ENCODE measurements around the gene EXOSC6. TPM values are rescaled to one million over a fixed set of nuclear protein-coding genes. Genes with fewer than 3 reads are reported as not detected.
"Not testable (repeated sequence)": the region's sequence is repeated elsewhere in the genome, so short reads cannot be mapped to it uniquely, and the experiment has no call there.

EXOSC6 gene
- total RNA-seq, 1 experiment from 2014 or later = 22.6 TPM

- not testable (repeated sequence) for DNase-seq; H3K4me1 ChIP-seq; H3K27me3 ChIP-seq; H3K27ac ChIP-seq; H3K4me3 ChIP-seq; H3K9me3 ChIP-seq (replicated peaks)
- H3K36me3 ChIP-seq = peaks cover 29% of the 10 kb centered on the region
These were observed 16.2 kb upstream of the EXOSC6 start for GRCh38 chr16:70267922-70268321.

- peaks cover 29% of the 10 kb centered on the region for H3K36me3 ChIP-seq
- H3K4me1 ChIP-seq = no peaks in the 10 kb centered on the region
- H3K27me3 ChIP-seq = no peaks in the 10 kb centered on the region
- H3K4me3 ChIP-seq = no peak overlapping the region
- no peaks in the 10 kb centered on the region for H3K9me3 ChIP-seq (replicated peaks)
- H3K27ac ChIP-seq = no peak overlapping the region
- DNase-seq = peak; percentile 27 to 68
These were observed 15.8 kb upstream of the EXOSC6 start for GRCh38 chr16:70267516-70267915.

GRCh38 chr16:70259903-70260302, 8.2 kb upstream of the EXOSC6 start:
- DNase-seq; H3K27me3 ChIP-seq; H3K4me3 ChIP-seq; H3K27ac ChIP-seq; H3K9me3 ChIP-seq (replicated peaks); H3K4me1 ChIP-seq: not testable (repeated sequence)
- peaks cover 35% of the 10 kb centered on the region for H3K36me3 ChIP-seq

- Histone ChIP-seq H3K36me3 (peaks cover 32% of the 10 kb centered on the region), H3K9me3 (replicated peaks) (no peaks in the 10 kb centered on the region), H3K27ac (no peak overlapping the region), H3K27me3 (no peaks in the 10 kb centered on the region), H3K4me1 (no peaks in the 10 kb centered on the region), H3K4me3 (no peak overlapping the region)
- DNase-seq = no peak
These were observed 7.2 kb upstream of the EXOSC6 start for GRCh38 chr16:70258946-70259345.

GRCh38 chr16:70258065-70258464, 6.3 kb upstream of the EXOSC6 start:
- no peak for DNase-seq
- H3K27me3 ChIP-seq = no peaks in the 10 kb centered on the region
- peaks cover 32% of the 10 kb centered on the region for H3K36me3 ChIP-seq

GRCh38 chr16:70257391-70257790, 5.7 kb upstream of the EXOSC6 start:
- H3K27me3 ChIP-seq = no peaks in the 10 kb centered on the region
- no peaks in the 10 kb centered on the region for H3K4me1 ChIP-seq
- no peak overlapping the region for H3K27ac ChIP-seq
- no peak for DNase-seq
- no peaks in the 10 kb centered on the region for H3K9me3 ChIP-seq (replicated peaks)
- no peak overlapping the region for H3K4me3 ChIP-seq
- H3K36me3 ChIP-seq = peaks cover 39% of the 10 kb centered on the region

More at GRCh38 chr16:70258065-70258464, 6.3 kb upstream of the EXOSC6 start:
- no peaks in the 10 kb centered on the region for H3K9me3 ChIP-seq (replicated peaks)
- no peak overlapping the region for H3K27ac ChIP-seq
- H3K4me3 ChIP-seq = no peak overlapping the region
- no peaks in the 10 kb centered on the region for H3K4me1 ChIP-seq

- Histone ChIP-seq H3K27ac (no peak overlapping the region), H3K27me3 (no peaks in the 10 kb centered on the region), H3K4me1 (no peaks in the 10 kb centered on the region), H3K9me3 (replicated peaks) (no peaks in the 10 kb centered on the region), H3K36me3 (peaks cover 37% of the 10 kb centered on the region), H3K4me3 (no peak overlapping the region)
- DNase-seq = no peak
These were observed 3.8 kb upstream of the EXOSC6 start for GRCh38 chr16:70255574-70255973.

GRCh38 chr16:70254965-70255286, 3.2 kb upstream of the EXOSC6 start:
- no peak for DNase-seq
- Histone ChIP-seq H3K4me1 (no peaks in the 10 kb centered on the region), H3K4me3 (no peak overlapping the region), H3K27ac (no peak overlapping the region), H3K9me3 (replicated peaks) (no peaks in the 10 kb centered on the region), H3K27me3 (no peaks in the 10 kb centered on the region), H3K36me3 (peaks cover 32% of the 10 kb centered on the region)

GRCh38 chr16:70254180-70254964, 2.6 kb upstream of the EXOSC6 start:
- H3K27ac ChIP-seq = no peak overlapping the region
- H3K4me3 ChIP-seq = no peak overlapping the region
- no peaks in the 10 kb centered on the region for H3K4me1 ChIP-seq
- H3K27me3 ChIP-seq = no peaks in the 10 kb centered on the region
- no peaks in the 10 kb centered on the region for H3K9me3 ChIP-seq (replicated peaks)
- no peak for DNase-seq
- H3K36me3 ChIP-seq = peaks cover 28% of the 10 kb centered on the region

- Histone ChIP-seq H3K4me1 (no peaks in the 10 kb centered on the region), H3K27ac (no peak overlapping the region), H3K9me3 (replicated peaks) (no peaks in the 10 kb centered on the region), H3K4me3 (no peak overlapping the region), H3K27me3 (no peaks in the 10 kb centered on the region), H3K36me3 (peaks cover 26% of the 10 kb centered on the region)
- peak in 1 of 2 experiments; percentile 40 for DNase-seq
These were observed 1.8 kb upstream of the EXOSC6 start for GRCh38 chr16:70253291-70254106.

- H3K36me3 ChIP-seq = peaks cover 23% of the 10 kb centered on the region
- H3K4me3 ChIP-seq = no peak overlapping the region
- H3K4me1 ChIP-seq = no peaks in the 10 kb centered on the region
- DNase-seq = peak in 1 of 2 experiments; percentile 13
- H3K9me3 ChIP-seq (replicated peaks) = no peaks in the 10 kb centered on the region
- H3K27me3 ChIP-seq = no peaks in the 10 kb centered on the region
- no peak overlapping the region for H3K27ac ChIP-seq
These were observed 732 bp upstream of the EXOSC6 start for GRCh38 chr16:70252355-70252988.

GRCh38 chr16:70250748-70251628, 752 bp downstream of the EXOSC6 start:
- peaks cover 22% of the 10 kb centered on the region for H3K36me3 ChIP-seq
- no peak overlapping the region for H3K27ac ChIP-seq
- DNase-seq = no peak
- H3K9me3 ChIP-seq (replicated peaks) = no peaks in the 10 kb centered on the region
- H3K4me3 ChIP-seq = peak overlapping the region; percentile 92
- no peaks in the 10 kb centered on the region for H3K4me1 ChIP-seq
- no peaks in the 10 kb centered on the region for H3K27me3 ChIP-seq

- peaks cover 19% of the 10 kb centered on the region for H3K36me3 ChIP-seq
- not testable (repeated sequence) for H3K4me1 ChIP-seq; DNase-seq; H3K27me3 ChIP-seq; H3K4me3 ChIP-seq; H3K27ac ChIP-seq; H3K9me3 ChIP-seq (replicated peaks)
These were observed 2.0 kb downstream of the EXOSC6 start for GRCh38 chr16:70249697-70250096.

- not testable (repeated sequence) for H3K36me3 ChIP-seq; H3K9me3 ChIP-seq (replicated peaks); H3K27ac ChIP-seq; H3K4me3 ChIP-seq; DNase-seq; H3K27me3 ChIP-seq; H3K4me1 ChIP-seq
These were observed 13.0 kb downstream of the EXOSC6 start for GRCh38 chr16:70238773-70239172.
